SJCRH30 (cell line): Measurements from ENCODE around the gene CRYBG1. TPM values are rescaled to one million over a fixed set of nuclear protein-coding genes. Genes with fewer than 3 reads are reported as not detected.

Source experiments
- DNase-seq, 2 experiments: peaks; one replicate each; pipeline ENCODE4 v3.0.0-alpha.2; 2015 to 2020
- H3K27ac ChIP-seq: fragments of 250-450 bp; sonication (Bioruptor Pico); 2 replicates; pipeline ENCODE4 v1.5.1; 2020; ENCODE audit warnings: mild to moderate bottlenecking, moderate library complexity
- H3K27me3 ChIP-seq: fragments of 250-450 bp; sonication (Bioruptor Pico); 2 replicates; pipeline ENCODE4 v1.5.1; 2020; ENCODE audit warnings: mild to moderate bottlenecking, moderate library complexity
- H3K36me3 ChIP-seq: fragments of 250-450 bp; sonication (Bioruptor Pico); 2 replicates; pipeline ENCODE4 v1.5.1; 2020; ENCODE audit warnings: mild to moderate bottlenecking, moderate library complexity
- H3K4me1 ChIP-seq: fragments of 250-450 bp; sonication (Bioruptor Pico); 2 replicates; pipeline ENCODE4 v1.5.1; 2020; ENCODE audit warnings: mild to moderate bottlenecking, moderate library complexity
- H3K4me3 ChIP-seq: fragments of 250-450 bp; sonication (Bioruptor Pico); 2 replicates; pipeline ENCODE4 v1.5.1; 2020; ENCODE audit warnings: mild to moderate bottlenecking, moderate library complexity
- H3K9me3 ChIP-seq: fragments of 250-450 bp; sonication (Bioruptor Pico); replicated peaks from 2 replicates; pipeline ENCODE4 v1.5.1; 2020; ENCODE audit warnings: mild to moderate bottlenecking, moderate library complexity
- total RNA-seq: library from RNA; depleted of rRNA; stranded (reverse); fragments of >200 nt; shearing (Covaris generic); gene quantifications from 2 replicates; pipeline ENCODE4 v1.2.3, GENCODE V29; 2014

The CRYBG1 gene
- total RNA-seq, 1 experiment from 2014 or later: not detected

DNA sequence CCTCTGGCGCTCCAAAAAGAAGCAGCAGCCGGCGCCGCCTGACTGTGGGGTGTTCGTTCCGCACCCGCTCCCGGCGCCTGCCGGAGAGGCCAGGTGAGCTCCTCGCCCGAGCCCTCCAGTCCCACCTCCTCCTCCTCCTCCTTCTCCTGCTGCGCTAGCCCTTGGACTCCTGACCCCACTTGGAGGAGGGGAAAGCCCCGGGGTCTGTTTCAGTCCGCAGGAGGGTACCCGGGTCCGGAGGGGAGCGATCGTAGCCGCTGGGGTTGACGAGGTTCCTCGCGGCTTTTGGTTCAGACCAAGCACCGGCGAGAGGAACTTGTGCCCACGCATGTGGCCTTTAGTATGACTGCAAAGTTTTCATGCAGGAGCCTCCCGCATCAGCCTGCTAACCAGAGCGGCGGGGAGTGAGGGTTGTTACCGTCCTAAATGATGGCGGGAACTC is 493 bp downstream of the CRYBG1 start:
- Histone ChIP-seq H3K4me1 (no peaks in the 10 kb centered on the region), H3K4me3 (no peak overlapping the region)

DNA sequence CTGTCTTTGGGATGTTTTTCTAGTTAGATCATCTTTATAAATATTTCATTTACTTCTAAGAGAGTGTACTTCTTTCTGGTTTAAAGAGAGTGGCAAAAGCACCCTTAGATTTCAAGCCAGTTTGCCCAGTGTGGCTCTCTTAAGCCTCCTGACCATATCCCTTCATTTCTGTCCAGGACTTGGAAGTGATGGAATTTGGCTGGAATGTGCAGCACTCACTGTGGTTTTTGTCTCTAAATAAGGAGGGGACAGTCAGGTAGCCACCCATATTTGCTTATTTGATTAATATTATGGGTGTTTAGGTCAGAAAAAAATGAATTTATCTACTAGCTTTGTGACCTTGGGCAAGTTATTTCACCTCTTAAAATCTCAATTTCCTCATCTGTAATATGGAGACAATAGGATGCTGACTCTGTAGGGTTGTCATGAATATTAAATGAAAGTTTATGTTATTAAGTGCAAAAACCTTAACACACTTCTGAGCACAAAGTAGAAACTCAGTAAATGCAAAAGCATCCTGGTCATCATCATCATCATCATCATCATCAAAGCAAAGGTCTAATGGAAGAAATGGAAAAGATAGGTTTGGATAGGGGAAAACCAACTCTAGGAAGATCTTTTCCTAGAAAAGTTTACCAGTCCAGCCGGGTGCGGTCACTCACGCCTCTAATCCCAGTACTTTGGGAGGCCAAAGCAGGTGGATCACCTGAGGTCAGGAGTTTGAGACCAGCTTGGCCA is 3.1 kb downstream of the CRYBG1 start:
- peak in 1 of 2 experiments; percentile 2 for DNase-seq

More for the DNA sequence above, 493 bp downstream of the CRYBG1 start:
- H3K36me3 ChIP-seq: no peaks in the 10 kb centered on the region
- no peaks in the 10 kb centered on the region for H3K27me3 ChIP-seq
- no peak for DNase-seq
- H3K27ac ChIP-seq: no peak overlapping the region
- no peaks in the 10 kb centered on the region for H3K9me3 ChIP-seq

DNA sequence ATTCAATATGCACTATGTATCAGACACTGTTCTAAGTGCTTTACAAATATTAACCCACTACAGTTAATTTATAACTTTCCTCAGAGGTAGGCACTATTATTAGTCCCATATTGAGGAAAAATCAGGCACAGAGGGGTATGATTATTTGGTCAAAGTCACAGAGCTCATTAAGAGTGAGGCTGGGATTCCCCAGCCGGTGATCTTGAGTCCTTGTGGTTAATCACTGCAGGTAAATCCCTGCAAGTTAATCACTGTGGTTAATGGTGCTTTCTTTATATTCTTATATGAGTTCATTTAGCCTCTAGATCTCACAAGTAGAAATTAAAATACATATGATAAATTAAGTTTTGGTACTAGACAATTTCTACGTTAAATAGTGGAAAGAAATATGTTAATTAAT is 9.2 kb downstream of the CRYBG1 start:
- no peak for DNase-seq
- H3K4me3 ChIP-seq: no peak overlapping the region
- no peaks in the 10 kb centered on the region for H3K9me3 ChIP-seq
- H3K27ac ChIP-seq: no peak overlapping the region
- H3K27me3 ChIP-seq: no peaks in the 10 kb centered on the region; the same call in 1 of the 2 replicates
- H3K4me1 ChIP-seq: no peaks in the 10 kb centered on the region
- H3K36me3 ChIP-seq: no peaks in the 10 kb centered on the region

More for the DNA sequence above, 3.1 kb downstream of the CRYBG1 start:
- no peaks in the 10 kb centered on the region; the same call in 1 of the 2 replicates for H3K27me3 ChIP-seq
- H3K27ac ChIP-seq: no peak overlapping the region
- no peaks in the 10 kb centered on the region for H3K9me3 ChIP-seq
- no peaks in the 10 kb centered on the region for H3K4me1 ChIP-seq
- H3K36me3 ChIP-seq: no peaks in the 10 kb centered on the region
- H3K4me3 ChIP-seq: no peak overlapping the region

DNA sequence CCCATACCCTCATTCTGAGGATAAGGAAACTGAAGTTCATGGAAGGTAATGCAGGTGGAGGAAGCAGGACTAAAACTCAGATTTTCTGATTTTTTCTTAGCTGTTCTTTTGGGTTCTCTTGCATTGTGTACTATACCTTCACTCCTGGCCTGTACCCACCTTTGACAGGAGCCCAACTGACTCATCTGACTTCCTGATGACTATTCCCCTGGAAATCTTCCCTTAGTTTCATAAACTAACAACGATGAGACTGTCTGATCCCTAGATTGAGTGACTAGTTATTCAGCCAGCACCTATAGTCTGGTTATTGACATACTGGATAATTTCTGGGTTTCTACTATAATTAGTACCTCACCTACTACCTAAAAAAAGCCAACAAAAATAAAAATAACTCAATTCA is 10.1 kb downstream of the CRYBG1 start:
- Histone ChIP-seq H3K9me3 (no peaks in the 10 kb centered on the region), H3K27ac (no peak overlapping the region), H3K36me3 (no peaks in the 10 kb centered on the region), H3K27me3 (no peaks in the 10 kb centered on the region; the same call in 1 of the 2 replicates), H3K4me1 (no peaks in the 10 kb centered on the region), H3K4me3 (no peak overlapping the region)
- no peak for DNase-seq

DNA sequence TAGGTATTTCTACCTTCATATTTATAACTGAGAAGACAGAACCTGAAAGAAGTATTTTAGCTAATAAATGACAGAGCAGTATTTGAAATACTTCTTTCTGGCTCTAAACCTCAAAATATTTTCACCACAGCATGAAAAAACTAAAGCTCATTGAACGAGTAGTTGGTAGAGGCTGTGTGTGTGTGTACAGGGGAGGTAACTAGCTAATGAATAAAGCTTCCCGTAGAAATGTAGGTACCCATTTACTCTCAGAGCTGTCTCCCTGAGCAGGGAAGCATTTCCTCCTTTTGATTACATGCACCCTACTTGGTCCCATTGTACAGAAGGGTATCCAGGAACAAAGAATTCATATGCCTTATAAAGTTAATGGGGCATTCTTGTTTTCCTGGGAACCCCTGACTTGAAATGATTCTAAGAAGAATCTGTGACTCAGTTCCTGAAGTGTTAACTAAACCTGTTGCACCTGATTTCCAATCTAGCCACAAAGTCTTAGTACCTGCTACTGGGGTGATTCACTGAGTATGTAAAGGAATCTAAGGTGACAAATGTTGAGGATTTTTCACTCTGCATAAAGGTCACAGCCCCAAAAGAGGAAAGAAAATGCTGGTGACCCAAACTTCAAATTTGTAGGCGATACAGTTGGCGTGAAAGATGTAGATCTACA is 12.5 kb downstream of the CRYBG1 start:
- H3K4me1 ChIP-seq: no peaks in the 10 kb centered on the region
- no peak for DNase-seq
- no peaks in the 10 kb centered on the region for H3K9me3 ChIP-seq
- H3K36me3 ChIP-seq: no peaks in the 10 kb centered on the region
- H3K27me3 ChIP-seq: no peaks in the 10 kb centered on the region
- H3K4me3 ChIP-seq: no peak overlapping the region
- no peak overlapping the region for H3K27ac ChIP-seq

DNA sequence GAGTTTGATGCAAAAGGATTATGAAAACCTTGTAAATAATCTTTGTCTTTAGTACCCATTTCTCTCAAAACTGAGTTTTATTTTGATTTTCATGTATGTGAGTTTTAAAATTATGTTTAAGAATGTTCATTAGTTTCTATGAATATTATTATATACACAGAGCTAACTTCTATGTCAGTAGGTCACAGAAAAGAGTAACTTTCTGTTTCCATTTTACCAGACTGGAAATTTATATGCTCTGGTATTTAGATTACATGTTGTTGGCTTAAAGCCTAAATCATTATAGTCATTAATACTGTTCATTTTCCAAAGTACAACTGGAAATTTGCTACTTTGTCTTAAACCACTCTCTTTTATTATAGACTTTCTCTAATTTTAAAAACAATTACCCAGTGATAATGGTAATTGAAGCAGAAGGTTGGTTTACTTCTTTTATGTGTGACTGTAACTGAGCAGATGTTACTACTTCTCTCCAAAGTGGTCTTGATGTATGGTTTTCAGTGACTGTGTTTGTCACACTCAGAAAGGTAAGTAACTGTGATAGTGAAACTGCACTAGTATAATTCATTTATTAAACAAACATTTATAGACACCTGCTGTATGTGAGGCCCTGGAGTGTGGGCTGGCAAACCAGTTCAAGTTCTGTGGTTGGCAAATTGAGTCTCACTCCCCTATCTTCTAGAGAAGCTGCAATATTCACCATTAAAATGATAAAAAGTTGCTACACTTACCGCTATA is 13.2 kb downstream of the CRYBG1 start:
- no peak for DNase-seq
- no peaks in the 10 kb centered on the region for H3K36me3 ChIP-seq
- no peak overlapping the region for H3K4me3 ChIP-seq
- H3K9me3 ChIP-seq: no peaks in the 10 kb centered on the region
- H3K27me3 ChIP-seq: no peaks in the 10 kb centered on the region
- H3K4me1 ChIP-seq: no peaks in the 10 kb centered on the region
- no peak overlapping the region for H3K27ac ChIP-seq

DNA sequence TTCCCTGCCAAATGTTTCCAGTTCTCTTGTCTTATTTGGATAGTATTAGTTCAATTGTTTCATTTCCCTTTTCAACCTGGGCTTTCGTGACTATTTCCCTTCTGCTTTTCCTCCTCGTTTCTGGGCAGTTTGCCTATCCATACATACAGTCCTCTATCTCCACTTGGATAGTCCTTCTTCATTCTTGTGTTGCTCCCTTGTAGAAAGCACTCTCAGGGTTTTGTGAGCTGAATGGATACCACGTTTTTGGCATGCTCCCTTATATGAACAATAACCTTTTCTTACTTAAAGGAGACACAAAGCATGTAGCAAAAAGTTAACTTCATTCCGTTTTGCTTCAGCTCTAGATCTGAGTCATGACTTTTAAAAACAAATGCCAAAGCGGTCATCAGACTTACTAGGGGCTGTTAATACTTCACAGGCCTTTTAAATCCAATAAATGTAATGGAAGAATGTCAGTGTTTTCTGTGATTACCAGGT is 16.6 kb downstream of the CRYBG1 start:
- no peaks in the 10 kb centered on the region for H3K27me3 ChIP-seq
- H3K9me3 ChIP-seq: no peaks in the 10 kb centered on the region

DNA sequence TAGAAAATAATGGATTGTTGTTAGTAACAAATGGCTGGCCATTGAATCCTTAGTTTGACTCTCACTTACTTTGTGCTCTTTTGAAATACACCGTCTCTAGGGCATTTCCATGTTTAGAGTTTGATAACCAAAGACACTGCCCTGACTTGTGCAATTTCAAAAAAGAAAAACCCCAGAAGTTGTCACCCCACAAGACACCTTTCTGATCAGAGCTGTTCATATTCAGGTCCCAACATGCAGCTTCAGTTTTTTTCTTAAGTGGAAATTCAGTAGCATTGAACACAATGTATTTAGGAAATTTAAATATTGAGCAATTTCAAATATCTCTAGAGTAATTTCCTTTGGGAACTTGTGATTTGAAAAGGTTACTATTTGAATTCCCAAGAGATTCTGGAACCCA is 19.4 kb downstream of the CRYBG1 start:
- Histone ChIP-seq H3K9me3 (no peaks in the 10 kb centered on the region), H3K4me3 (no peak overlapping the region), H3K4me1 (no peaks in the 10 kb centered on the region), H3K27ac (no peak overlapping the region), H3K27me3 (no peaks in the 10 kb centered on the region), H3K36me3 (no peaks in the 10 kb centered on the region)
- DNase-seq: no peak

More for the DNA sequence above, 16.6 kb downstream of the CRYBG1 start:
- Histone ChIP-seq H3K4me3 (no peak overlapping the region), H3K27ac (no peak overlapping the region), H3K36me3 (no peaks in the 10 kb centered on the region), H3K4me1 (no peaks in the 10 kb centered on the region)
- DNase-seq: no peak

DNA sequence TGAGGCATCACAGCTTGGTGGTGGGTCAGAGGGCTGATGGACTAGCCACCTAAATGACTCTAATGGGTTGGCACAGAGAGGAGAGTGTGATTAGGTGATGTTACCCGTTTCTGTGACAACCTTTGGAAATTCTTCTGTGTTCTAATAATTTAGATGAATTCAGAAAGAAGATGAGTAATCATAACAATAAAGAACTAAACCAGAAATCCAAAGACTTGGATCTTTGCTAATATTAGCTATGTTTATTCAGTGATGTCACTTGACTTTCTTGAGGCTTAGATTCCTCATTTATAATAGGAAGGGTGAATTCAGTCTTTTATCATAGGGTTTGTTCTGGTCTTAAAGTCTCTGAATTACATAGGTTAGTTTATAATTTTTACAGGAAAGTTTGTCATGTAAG is 19.9 kb downstream of the CRYBG1 start:
- Histone ChIP-seq H3K36me3 (no peaks in the 10 kb centered on the region), H3K27ac (no peak overlapping the region), H3K4me1 (no peaks in the 10 kb centered on the region), H3K27me3 (no peaks in the 10 kb centered on the region), H3K4me3 (no peak overlapping the region), H3K9me3 (no peaks in the 10 kb centered on the region)
- no peak for DNase-seq

DNA sequence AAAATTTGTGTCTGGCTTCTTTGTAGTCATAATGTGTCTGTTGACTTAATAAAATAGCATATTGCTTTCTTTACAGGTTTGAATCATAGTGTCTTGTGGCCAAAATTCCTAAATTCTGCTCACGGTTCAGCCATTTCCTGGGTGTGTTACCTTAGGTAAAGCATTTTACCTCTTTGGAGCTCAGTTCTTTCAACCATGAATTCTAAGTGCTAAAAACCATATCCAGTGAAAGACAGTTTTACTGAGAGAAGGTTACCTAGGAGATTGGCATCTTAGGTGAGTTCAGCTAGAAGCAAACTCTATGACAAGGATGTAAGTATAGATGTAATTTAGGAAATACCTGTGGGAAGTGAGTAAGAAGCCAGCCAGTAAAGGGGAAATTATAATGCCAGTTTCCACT is 20.7 kb downstream of the CRYBG1 start:
- H3K36me3 ChIP-seq: no peaks in the 10 kb centered on the region
- no peak overlapping the region for H3K27ac ChIP-seq
- no peaks in the 10 kb centered on the region for H3K9me3 ChIP-seq
- H3K4me1 ChIP-seq: no peaks in the 10 kb centered on the region
- no peak overlapping the region for H3K4me3 ChIP-seq
- no peaks in the 10 kb centered on the region for H3K27me3 ChIP-seq
- DNase-seq: no peak

DNA sequence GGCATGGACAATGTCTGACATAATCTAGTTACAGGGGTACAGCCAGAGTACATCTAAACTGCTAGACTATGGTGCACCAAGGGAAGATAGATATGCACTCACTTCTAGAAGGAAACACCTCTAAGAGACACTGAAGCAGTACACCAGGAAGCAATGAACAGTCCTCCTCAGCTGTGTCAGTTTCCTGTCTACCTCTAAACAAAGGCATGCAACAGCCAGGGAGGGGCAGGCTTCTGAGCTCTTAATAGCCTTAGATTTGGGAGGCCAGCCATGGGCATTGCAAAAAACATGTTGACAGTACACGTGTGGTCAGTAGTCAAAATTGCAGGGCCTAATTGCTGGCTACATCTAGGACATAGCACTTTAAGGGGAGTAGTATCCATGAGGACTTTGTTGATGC is 21.4 kb downstream of the CRYBG1 start:
- H3K27ac ChIP-seq: no peak overlapping the region
- H3K9me3 ChIP-seq: no peaks in the 10 kb centered on the region
- H3K27me3 ChIP-seq: no peaks in the 10 kb centered on the region
- no peaks in the 10 kb centered on the region for H3K36me3 ChIP-seq
- H3K4me1 ChIP-seq: no peaks in the 10 kb centered on the region
- DNase-seq: peak in 1 of 2 experiments; percentile 2
- no peak overlapping the region for H3K4me3 ChIP-seq

DNA sequence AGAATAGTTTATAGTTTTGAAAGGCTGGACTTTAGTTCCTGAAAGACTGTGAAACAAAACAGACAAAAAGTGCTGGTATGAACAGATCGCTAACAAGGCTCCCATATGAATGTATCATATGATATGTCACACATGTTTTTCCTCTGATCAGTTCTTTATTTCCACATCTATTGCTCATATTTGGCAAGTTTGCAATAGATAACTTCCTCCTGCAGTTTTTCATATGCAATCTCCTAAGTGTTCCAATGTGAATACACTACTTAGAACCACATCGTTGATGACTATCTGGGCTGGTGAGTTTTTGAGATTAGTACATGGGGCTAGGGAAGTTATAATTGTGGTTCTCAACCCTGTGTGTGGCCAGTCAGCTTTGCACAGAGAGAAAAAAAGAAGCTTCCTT is 23.1 kb downstream of the CRYBG1 start:
- H3K27ac ChIP-seq: no peak overlapping the region
- no peaks in the 10 kb centered on the region for H3K4me1 ChIP-seq
- H3K4me3 ChIP-seq: no peak overlapping the region
- no peaks in the 10 kb centered on the region for H3K36me3 ChIP-seq
- no peaks in the 10 kb centered on the region for H3K27me3 ChIP-seq
- no peak for DNase-seq
- H3K9me3 ChIP-seq: no peaks in the 10 kb centered on the region

DNA sequence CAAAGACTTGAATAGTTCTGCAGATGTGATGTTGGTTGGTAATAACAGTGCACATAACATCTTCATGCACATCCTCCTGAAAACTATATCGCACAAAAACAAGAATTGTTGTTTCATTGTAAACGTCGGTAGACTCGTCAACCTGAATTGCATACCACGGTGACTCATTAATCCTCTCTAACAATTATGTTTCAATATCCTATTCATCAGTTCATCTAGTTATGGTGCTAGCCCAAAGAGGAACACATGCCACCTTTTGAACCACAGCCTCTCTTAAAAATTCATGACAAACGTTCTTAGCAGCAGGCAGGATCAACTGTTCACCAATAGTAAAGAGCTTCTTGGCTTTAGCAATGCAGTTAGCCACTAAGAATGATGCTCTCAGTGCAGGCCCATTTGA is 25.0 kb downstream of the CRYBG1 start:
- no peak overlapping the region for H3K4me3 ChIP-seq
- DNase-seq: no peak
- no peaks in the 10 kb centered on the region for H3K9me3 ChIP-seq
- no peaks in the 10 kb centered on the region for H3K4me1 ChIP-seq
- no peaks in the 10 kb centered on the region for H3K36me3 ChIP-seq
- no peak overlapping the region for H3K27ac ChIP-seq
- H3K27me3 ChIP-seq: no peaks in the 10 kb centered on the region

DNA sequence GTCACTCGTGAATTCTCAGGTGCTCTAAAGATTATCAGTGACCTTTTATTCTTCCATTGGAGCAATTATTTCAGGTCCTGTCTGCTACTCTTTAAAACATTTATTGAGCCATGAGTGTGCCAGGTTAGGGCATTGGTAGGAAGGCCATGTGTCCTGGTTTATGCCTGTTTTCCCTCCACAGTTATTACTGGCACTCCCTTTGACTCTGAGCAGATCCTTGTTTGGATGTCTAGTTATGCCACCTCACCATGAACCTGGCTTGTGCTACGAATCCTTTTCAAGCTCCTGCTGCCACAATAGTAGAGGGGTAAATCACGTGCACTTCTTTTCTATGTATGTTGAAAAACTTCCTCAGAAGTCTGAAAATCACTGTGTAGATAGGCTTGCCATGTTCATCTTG is 27.4 kb downstream of the CRYBG1 start:
- no peak for DNase-seq
- Histone ChIP-seq H3K27ac (no peak overlapping the region), H3K9me3 (no peaks in the 10 kb centered on the region)

DNA sequence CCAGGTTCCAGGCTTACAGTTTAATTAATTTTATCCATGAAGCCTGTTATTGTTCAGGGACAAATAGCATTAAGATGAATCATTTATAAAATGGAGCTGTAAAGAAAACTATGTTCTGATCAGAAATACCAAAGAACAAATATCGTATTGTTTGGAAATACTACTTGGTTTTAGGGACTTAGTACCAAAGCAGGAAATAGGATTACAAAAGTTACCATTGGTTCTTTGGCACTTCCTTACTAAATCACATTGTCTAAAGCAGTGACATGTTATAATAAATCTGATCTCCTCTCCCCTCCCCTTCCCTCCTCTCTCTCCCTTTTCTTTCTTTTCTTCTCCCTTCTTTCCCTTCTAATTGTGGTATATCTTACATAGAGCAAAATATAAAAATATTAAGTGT is 29.6 kb downstream of the CRYBG1 start:
- H3K27ac ChIP-seq: no peak overlapping the region
- H3K9me3 ChIP-seq: no peaks in the 10 kb centered on the region
- H3K36me3 ChIP-seq: no peaks in the 10 kb centered on the region

More for the DNA sequence above, 27.4 kb downstream of the CRYBG1 start:
- Histone ChIP-seq H3K4me1 (no peaks in the 10 kb centered on the region), H3K27me3 (no peaks in the 10 kb centered on the region), H3K36me3 (no peaks in the 10 kb centered on the region), H3K4me3 (no peak overlapping the region)

More for the DNA sequence above, 29.6 kb downstream of the CRYBG1 start:
- H3K4me1 ChIP-seq: no peaks in the 10 kb centered on the region
- DNase-seq: no peak
- H3K27me3 ChIP-seq: no peaks in the 10 kb centered on the region
- no peak overlapping the region for H3K4me3 ChIP-seq
